ENCODE data around the gene SLC30A2. TPM values are rescaled to one million over a fixed set of nuclear protein-coding genes. Genes with fewer than 3 reads are reported as not detected.
"Not testable (repeated sequence)": the region's sequence is repeated elsewhere in the genome, so short reads cannot be mapped to it uniquely, and the experiment has no call there.

SLC30A2 gene, protein sequence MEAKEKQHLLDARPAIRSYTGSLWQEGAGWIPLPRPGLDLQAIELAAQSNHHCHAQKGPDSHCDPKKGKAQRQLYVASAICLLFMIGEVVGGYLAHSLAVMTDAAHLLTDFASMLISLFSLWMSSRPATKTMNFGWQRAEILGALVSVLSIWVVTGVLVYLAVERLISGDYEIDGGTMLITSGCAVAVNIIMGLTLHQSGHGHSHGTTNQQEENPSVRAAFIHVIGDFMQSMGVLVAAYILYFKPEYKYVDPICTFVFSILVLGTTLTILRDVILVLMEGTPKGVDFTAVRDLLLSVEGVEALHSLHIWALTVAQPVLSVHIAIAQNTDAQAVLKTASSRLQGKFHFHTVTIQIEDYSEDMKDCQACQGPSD
- 0.35 TPM for polyA plus RNA-seq (2013, experiment 1 of 2)
- polyA plus RNA-seq (2013, experiment 2 of 2): 0.41 TPM

DNA sequence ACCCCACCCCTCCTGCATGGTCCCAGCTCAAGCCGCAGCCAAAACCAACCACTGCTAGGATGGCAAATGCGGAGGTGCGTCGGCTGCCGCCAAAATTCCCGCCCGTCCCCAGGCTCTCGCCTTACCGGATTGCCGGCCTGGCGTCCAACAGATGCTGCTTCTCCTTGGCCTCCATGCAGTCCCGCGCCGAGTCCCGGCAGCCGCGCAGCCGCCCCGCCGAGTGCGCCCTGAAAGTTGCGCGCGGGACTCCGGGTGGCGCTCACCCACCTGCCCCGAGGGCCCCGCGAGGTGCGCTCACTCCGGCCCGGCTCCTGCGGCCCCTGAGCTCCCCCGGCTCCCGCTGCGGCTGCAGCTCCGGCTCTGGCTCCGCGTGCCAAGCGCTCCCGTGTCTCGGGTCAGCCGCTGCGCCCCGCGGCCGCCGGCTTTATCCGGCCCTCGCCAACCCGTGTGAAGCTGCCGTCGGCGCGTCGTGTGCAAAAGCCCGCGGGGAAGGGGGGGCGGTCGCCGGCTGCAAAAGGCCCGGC, at the start of gene SLC30A2:
SLC30A2 (minus strand) TSS at position 397 of the 524 bp plus-strand sequence; CDS start at position 175, 222 bp downstream.
- Histone ChIP-seq H3K36me3 (ENCODE audit: control insufficient read depth, insufficient read depth, low read length) (no peaks in the 10 kb centered on the region), H3K9ac (ENCODE audit: low read length) (peak within 1 kb of the TSS; percentile 45), H3K4me1 (ENCODE audit: control insufficient read depth, low read depth, low read length) (no peaks in the 10 kb centered on the region), H3K27ac (ENCODE audit: low read depth, low read length) (no peak within 1 kb of the TSS), H3K4me2 (ENCODE audit: low read length) (peak within 1 kb of the TSS; percentile 30), H3K4ac (ENCODE audit: low read depth, low read length) (no peak within 1 kb of the TSS), H4K8ac (ENCODE audit: low read depth, low read length) (no peak within 1 kb of the TSS), H3K79me2 (ENCODE audit: control insufficient read depth, insufficient read depth, low read length) (no peaks in the 10 kb centered on the region), H2BK15ac (replicated peaks; ENCODE audit: low read depth) (no peak within 1 kb of the TSS), H2AK5ac (ENCODE audit: low read length) (no peak within 1 kb of the TSS), H4K5ac (ENCODE audit: low read length) (no peak within 1 kb of the TSS), H3K18ac (ENCODE audit: low read length) (peak within 1 kb of the TSS; percentile 11), H3K23ac (ENCODE audit: low read length) (peak within 1 kb of the TSS; percentile 31), H3K56ac (ENCODE audit: low read length) (peak within 1 kb of the TSS; percentile 69), H3K4me3 (ENCODE audit: low read length) (no peak within 1 kb of the TSS), H2BK120ac (ENCODE audit: low read depth, low read length) (no peak within 1 kb of the TSS), H3K79me1 (ENCODE audit: low read length) (no peaks in the 10 kb centered on the region), H2BK5ac (ENCODE audit: low read length) (no peak within 1 kb of the TSS), H3K27me3 (ENCODE audit: insufficient read depth, low read length, poor library complexity) (peaks cover 25% of the 10 kb centered on the region)
- no CpG with 5 or more reads among the region's 62 CpGs for WGBS (ENCODE audit: extremely low coverage, insufficient coverage, low lambda C conversion rate)
- DNase-seq: no peak

DNA sequence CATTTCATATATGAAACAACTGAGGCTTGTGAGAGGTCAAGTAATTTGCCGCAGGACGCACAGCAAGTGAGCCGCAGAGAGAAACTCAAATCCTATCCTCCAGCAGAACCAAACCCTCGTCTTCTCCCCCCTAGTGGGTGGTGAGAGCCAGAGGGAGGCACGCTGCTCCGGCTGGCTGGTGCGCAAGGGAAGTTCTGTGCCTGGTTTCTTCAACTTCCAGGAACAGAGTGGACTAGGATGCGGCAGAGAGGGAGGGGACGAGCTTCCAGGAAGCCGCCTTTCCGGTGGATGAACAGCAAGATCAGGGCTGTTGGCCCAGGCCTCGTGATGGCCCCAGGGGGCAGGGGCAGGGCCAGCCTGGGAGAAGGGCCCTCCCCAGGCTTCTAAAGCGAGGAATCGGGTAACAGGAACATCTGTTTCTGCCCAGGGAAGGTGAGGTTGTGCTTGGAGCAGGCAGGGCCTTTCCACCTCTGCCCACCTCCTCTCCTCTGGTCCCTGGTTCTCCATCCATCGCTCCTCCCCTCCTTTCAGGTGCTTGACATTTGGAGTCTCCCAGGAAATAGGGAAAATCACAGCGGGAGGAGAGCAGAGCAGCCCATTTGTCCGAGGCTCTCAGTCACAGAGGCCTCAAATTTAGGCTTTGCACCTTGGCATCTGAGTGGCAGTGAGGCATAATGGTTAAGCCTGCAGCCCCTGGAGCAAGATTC, 48.9 kb upstream of the SLC30A2 start:
- Histone ChIP-seq H4K8ac (ENCODE audit: low read depth, low read length) (no peak overlapping the region), H3K9ac (ENCODE audit: low read length) (peak overlapping the region; percentile 53), H4K5ac (ENCODE audit: low read length) (no peak overlapping the region), H3K4me2 (ENCODE audit: low read length) (peak overlapping the region; percentile 16), H2BK120ac (ENCODE audit: low read depth, low read length) (no peak overlapping the region), H3K4me1 (ENCODE audit: control insufficient read depth, low read depth, low read length) (peaks cover 18% of the 10 kb centered on the region), H3K23ac (ENCODE audit: low read length) (no peak overlapping the region), H2BK15ac (replicated peaks; ENCODE audit: low read depth) (no peak overlapping the region), H3K27ac (ENCODE audit: low read depth, low read length) (peak overlapping the region; percentile 75), H3K79me1 (ENCODE audit: low read length) (no peaks in the 10 kb centered on the region), H3K56ac (ENCODE audit: low read length) (peak overlapping the region; percentile 79), H3K36me3 (ENCODE audit: control insufficient read depth, insufficient read depth, low read length) (no peaks in the 10 kb centered on the region), H3K18ac (ENCODE audit: low read length) (peak overlapping the region; percentile 54), H3K79me2 (ENCODE audit: control insufficient read depth, insufficient read depth, low read length) (no peaks in the 10 kb centered on the region), H2AK5ac (ENCODE audit: low read length) (peak overlapping the region; percentile 6), H2BK5ac (ENCODE audit: low read length) (peak overlapping the region; percentile 92), H3K4ac (ENCODE audit: low read depth, low read length) (peak overlapping the region; percentile 64), H3K27me3 (ENCODE audit: insufficient read depth, low read length, poor library complexity) (no peaks in the 10 kb centered on the region), H3K4me3 (ENCODE audit: low read length) (no peak overlapping the region)
- WGBS (ENCODE audit: extremely low coverage, insufficient coverage, low lambda C conversion rate): no CpG with 5 or more reads among the region's 17 CpGs
- peak; percentile 96 for DNase-seq

DNA sequence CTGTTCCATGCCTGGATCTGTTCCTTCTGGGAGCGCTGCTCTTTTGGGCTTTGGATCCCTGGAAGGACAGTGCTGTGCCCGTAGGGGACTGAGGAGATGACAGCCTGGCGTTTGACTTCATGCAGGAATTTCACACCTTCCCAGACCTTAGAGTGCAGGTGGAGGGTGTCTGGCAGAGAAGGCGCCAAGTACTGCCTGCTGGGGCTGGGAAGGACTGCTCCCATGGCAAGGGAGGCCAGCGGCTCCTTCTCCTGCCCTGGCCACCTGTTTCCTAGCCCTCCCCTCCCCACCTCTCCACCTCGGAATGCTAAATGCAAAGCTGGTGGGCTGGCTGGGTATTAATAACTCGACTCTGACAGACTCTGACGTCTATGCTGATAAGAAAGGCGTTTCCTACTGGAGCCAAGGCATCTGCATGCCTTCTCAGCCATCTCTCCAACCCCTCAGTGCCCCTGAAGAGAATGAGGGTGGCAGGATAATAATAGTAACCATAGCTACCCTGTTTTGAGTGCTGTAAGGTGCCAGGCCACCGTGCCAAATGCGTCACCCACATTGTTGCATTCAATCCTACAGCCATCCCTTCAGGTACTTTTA, 48.3 kb upstream of the SLC30A2 start:
- Histone ChIP-seq H4K8ac (ENCODE audit: low read depth, low read length) (no peak overlapping the region), H3K27me3 (ENCODE audit: insufficient read depth, low read length, poor library complexity) (no peaks in the 10 kb centered on the region), H2BK5ac (ENCODE audit: low read length) (peak overlapping the region; percentile 96), H3K79me2 (ENCODE audit: control insufficient read depth, insufficient read depth, low read length) (no peaks in the 10 kb centered on the region), H2BK120ac (ENCODE audit: low read depth, low read length) (peak overlapping the region; percentile 68), H3K9ac (ENCODE audit: low read length) (peak overlapping the region; percentile 62), H4K5ac (ENCODE audit: low read length) (no peak overlapping the region), H3K79me1 (ENCODE audit: low read length) (no peaks in the 10 kb centered on the region), H3K23ac (ENCODE audit: low read length) (no peak overlapping the region), H3K18ac (ENCODE audit: low read length) (peak overlapping the region; percentile 28), H3K4me1 (ENCODE audit: control insufficient read depth, low read depth, low read length) (peaks cover 18% of the 10 kb centered on the region), H3K56ac (ENCODE audit: low read length) (peak overlapping the region; percentile 81), H3K36me3 (ENCODE audit: control insufficient read depth, insufficient read depth, low read length) (no peaks in the 10 kb centered on the region), H3K4me2 (ENCODE audit: low read length) (peak overlapping the region; percentile 8), H2BK15ac (replicated peaks; ENCODE audit: low read depth) (no peak overlapping the region), H2AK5ac (ENCODE audit: low read length) (peak overlapping the region; percentile 66), H3K4me3 (ENCODE audit: low read length) (no peak overlapping the region), H3K4ac (ENCODE audit: low read depth, low read length) (peak overlapping the region; percentile 64), H3K27ac (ENCODE audit: low read depth, low read length) (peak overlapping the region; percentile 81)
- peak; percentile 98 for DNase-seq
- WGBS (ENCODE audit: extremely low coverage, insufficient coverage, low lambda C conversion rate): no CpG with 5 or more reads among the region's 11 CpGs

DNA sequence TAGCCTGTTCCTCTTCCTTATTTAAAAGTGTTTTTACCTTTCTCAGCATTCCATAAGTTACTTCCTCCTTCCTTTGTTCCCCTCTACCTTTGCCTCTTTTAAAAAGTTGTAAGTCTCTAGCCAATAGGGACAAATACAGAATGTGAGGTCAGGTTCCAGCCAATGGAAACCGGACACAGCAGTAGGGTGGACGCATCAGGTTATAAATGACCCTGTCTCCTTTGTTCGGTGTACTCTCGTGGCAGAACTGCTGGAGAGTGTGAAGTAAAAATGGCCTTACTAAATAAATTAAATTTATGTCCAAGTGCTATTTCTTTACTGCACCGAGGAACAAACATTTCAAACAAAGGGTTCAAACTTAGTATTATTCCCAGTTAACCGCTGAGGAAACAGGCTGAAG, 47.7 kb upstream of the SLC30A2 start:
- not testable (repeated sequence) for H3K27me3 ChIP-seq (ENCODE audit: insufficient read depth, low read length, poor library complexity); H3K4ac ChIP-seq (ENCODE audit: low read depth, low read length); H2BK15ac ChIP-seq (replicated peaks; ENCODE audit: low read depth); H3K4me2 ChIP-seq (ENCODE audit: low read length); H3K36me3 ChIP-seq (ENCODE audit: control insufficient read depth, insufficient read depth, low read length); H3K23ac ChIP-seq (ENCODE audit: low read length); H3K79me1 ChIP-seq (ENCODE audit: low read length); H3K79me2 ChIP-seq (ENCODE audit: control insufficient read depth, insufficient read depth, low read length); H4K8ac ChIP-seq (ENCODE audit: low read depth, low read length); H3K4me3 ChIP-seq (ENCODE audit: low read length); H4K5ac ChIP-seq (ENCODE audit: low read length)
- Histone ChIP-seq H2BK5ac (ENCODE audit: low read length) (peak overlapping the region; percentile 96), H3K9ac (ENCODE audit: low read length) (peak overlapping the region; percentile 62), H3K4me1 (ENCODE audit: control insufficient read depth, low read depth, low read length) (peaks cover 18% of the 10 kb centered on the region), H3K56ac (ENCODE audit: low read length) (peak overlapping the region; percentile 81), H3K27ac (ENCODE audit: low read depth, low read length) (peak overlapping the region; percentile 81), H3K18ac (ENCODE audit: low read length) (peak overlapping the region; percentile 28), H2BK120ac (ENCODE audit: low read depth, low read length) (peak overlapping the region; percentile 68), H2AK5ac (ENCODE audit: low read length) (peak overlapping the region; percentile 66)
- peak; percentile 54 for DNase-seq
- no CpG with 5 or more reads among the region's 6 CpGs for WGBS (ENCODE audit: extremely low coverage, insufficient coverage, low lambda C conversion rate)

DNA sequence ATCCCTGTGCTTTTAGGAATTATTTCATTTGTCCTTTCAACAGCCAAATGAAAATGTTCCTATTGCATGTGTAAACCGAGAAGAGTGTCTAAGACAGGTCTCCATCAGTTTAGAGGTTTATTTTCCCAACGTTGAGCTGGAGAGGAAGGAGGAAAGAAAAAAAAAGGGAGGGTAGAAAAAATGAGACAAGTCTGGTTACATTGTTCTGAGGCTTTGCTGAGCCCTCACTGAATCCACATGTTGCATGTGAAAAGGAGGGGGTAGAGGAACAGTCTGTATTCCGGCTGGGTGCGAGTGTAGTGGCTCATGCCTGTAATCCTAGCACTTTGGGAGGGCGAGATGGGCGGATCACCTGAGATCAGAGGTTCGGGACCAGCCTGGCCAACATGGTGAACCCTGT, 46.5 kb upstream of the SLC30A2 start:
- WGBS (ENCODE audit: extremely low coverage, insufficient coverage, low lambda C conversion rate): no CpG with 5 or more reads among the region's 7 CpGs
- no peak overlapping the region for H3K23ac ChIP-seq (ENCODE audit: low read length)
- H2BK120ac ChIP-seq (ENCODE audit: low read depth, low read length): peak overlapping the region; percentile 30
- H4K8ac ChIP-seq (ENCODE audit: low read depth, low read length): no peak overlapping the region
- peak overlapping the region; percentile 19 for H3K18ac ChIP-seq (ENCODE audit: low read length)
- H3K79me2 ChIP-seq (ENCODE audit: control insufficient read depth, insufficient read depth, low read length): no peaks in the 10 kb centered on the region
- H3K36me3 ChIP-seq (ENCODE audit: control insufficient read depth, insufficient read depth, low read length): no peaks in the 10 kb centered on the region
- H3K56ac ChIP-seq (ENCODE audit: low read length): peak overlapping the region; percentile 53
- peak overlapping the region; percentile 50 for H2AK5ac ChIP-seq (ENCODE audit: low read length)
- H3K27ac ChIP-seq (ENCODE audit: low read depth, low read length): peak overlapping the region; percentile 71
- H3K79me1 ChIP-seq (ENCODE audit: low read length): no peaks in the 10 kb centered on the region
- peak overlapping the region; percentile 65 for H2BK5ac ChIP-seq (ENCODE audit: low read length)
- H3K4me2 ChIP-seq (ENCODE audit: low read length): no peak overlapping the region
- H3K4me3 ChIP-seq (ENCODE audit: low read length): no peak overlapping the region
- no peaks in the 10 kb centered on the region for H3K27me3 ChIP-seq (ENCODE audit: insufficient read depth, low read length, poor library complexity)
- no peak overlapping the region for H3K9ac ChIP-seq (ENCODE audit: low read length)
- peak overlapping the region; percentile 6 for H3K4ac ChIP-seq (ENCODE audit: low read depth, low read length)
- no peak overlapping the region for H2BK15ac ChIP-seq (replicated peaks; ENCODE audit: low read depth)
- peaks cover 15% of the 10 kb centered on the region for H3K4me1 ChIP-seq (ENCODE audit: control insufficient read depth, low read depth, low read length)
- DNase-seq: peak; percentile 77
- H4K5ac ChIP-seq (ENCODE audit: low read length): peak overlapping the region; percentile 44
